IMR-90 (cell line): Measurements from ENCODE around the gene SELENOH. TPM values are rescaled to one million over a fixed set of nuclear protein-coding genes. Genes with fewer than 3 reads are reported as not detected.
A peak's percentile ranks its signal among the peaks of the same experiment; 100 is the strongest.

Experiments
- ATAC-seq: fragments of 200-7000 bp; cut with Tn5 transposase; 2 replicates; pipeline ENCODE4 v1.9.1; 2020; ENCODE audit warnings: low read depth, mild to moderate bottlenecking, moderate library complexity
- BruUV-seq: library from RNA; stranded (reverse); fragments of 400-500 nt; replicated peaks from 2 replicates; lab custom pipeline; 2021; lab: Mats Ljungman, UMichigan
- CTCF ChIA-PET: fragments of 300-600 bp; formaldehyde crosslinking; extraction: SDS; loops from one replicate; lab custom pipeline; 2021; ENCODE audit warnings: antibody characterized with exemption; lab: Yijun Ruan, JAX
- POLR2A ChIA-PET: fragments of 300-600 bp; sonication (Branson Sonifier 250); formaldehyde crosslinking; loops from one replicate; lab custom pipeline; 2022; ENCODE audit warnings: antibody characterized with exemption; ENCODE audit not compliant: unreplicated experiment; lab: Charles Lee
- DNase-seq: peaks from one replicate; pipeline ENCODE4 v3.0.0; 2013
- H2AFZ ChIP-seq: replicated peaks from 2 replicates; pipeline ENCODE3; 2013; ENCODE audit warnings: low read length, mild to moderate bottlenecking; ENCODE audit not compliant: poor library complexity
- H2AK5ac ChIP-seq: 2 replicates; pipeline ENCODE4 v1.6.1; 2013; ENCODE audit warnings: low read depth, low read length, inconsistent platforms
- H2AK9ac ChIP-seq: replicated peaks from 2 replicates; pipeline ENCODE3; 2013; ENCODE audit warnings: mild to moderate bottlenecking, low read depth, low read length, moderate library complexity; ENCODE audit not compliant: poor library complexity
- H2BK120ac ChIP-seq: 2 replicates; pipeline ENCODE4 v1.6.1; 2013; ENCODE audit warnings: low read depth, low read length, inconsistent platforms
- H2BK15ac ChIP-seq: 3 replicates; pipeline ENCODE4 v1.6.1; 2013; ENCODE audit warnings: low read depth, low read length, inconsistent platforms
- H2BK20ac ChIP-seq: 2 replicates; pipeline ENCODE4 v1.6.1; 2013; ENCODE audit warnings: low read depth, mild to moderate bottlenecking, inconsistent platforms, low read length, moderate library complexity
- H2BK5ac ChIP-seq: 2 replicates; pipeline ENCODE4 v1.6.1; 2013; ENCODE audit warnings: mild to moderate bottlenecking, low read depth, low read length, inconsistent platforms; ENCODE audit not compliant: poor library complexity, severe bottlenecking
- H3K14ac ChIP-seq: replicated peaks from 2 replicates; pipeline ENCODE4 v1.6.1; 2013; ENCODE audit warnings: low read depth, low read length, inconsistent platforms
- H3K18ac ChIP-seq: 2 replicates; pipeline ENCODE4 v1.6.1; 2013; ENCODE audit warnings: low read depth, low read length, control low read depth
- H3K23ac ChIP-seq: 2 replicates; pipeline ENCODE4 v1.6.1; 2013; ENCODE audit warnings: low read depth, low read length, inconsistent platforms
- H3K27ac ChIP-seq: 2 replicates; pipeline ENCODE4 v1.5.1; 2013; ENCODE audit warnings: mild to moderate bottlenecking, control low read depth, low read length; ENCODE audit not compliant: insufficient read depth
- H3K27me3 ChIP-seq: 2 replicates; pipeline ENCODE4 v1.6.1; 2013; ENCODE audit warnings: low read length; ENCODE audit not compliant: control insufficient read depth, insufficient read depth
- H3K36me3 ChIP-seq: 2 replicates; pipeline ENCODE4 v1.6.1; 2013; ENCODE audit warnings: low read length, mixed read lengths; ENCODE audit not compliant: control insufficient read depth, insufficient read depth
- H3K4ac ChIP-seq: 2 replicates; pipeline ENCODE4 v1.6.1; 2013; ENCODE audit warnings: low read depth, low read length, inconsistent platforms
- H3K4me1 ChIP-seq: 2 replicates; pipeline ENCODE4 v1.6.1; 2013; ENCODE audit warnings: low read length, mixed read lengths; ENCODE audit not compliant: control insufficient read depth, insufficient read depth
- H3K4me2 ChIP-seq: 2 replicates; pipeline ENCODE4 v1.6.1; 2013; ENCODE audit warnings: low read depth, mild to moderate bottlenecking, control low read depth, low read length, moderate library complexity
- H3K4me3 ChIP-seq: 2 replicates; pipeline ENCODE4 v1.5.1; 2013; ENCODE audit warnings: low read depth, mild to moderate bottlenecking, control low read depth, low read length, moderate library complexity; ENCODE audit not compliant: insufficient read depth
- H3K56ac ChIP-seq: 2 replicates; pipeline ENCODE4 v1.6.1; 2013; ENCODE audit warnings: low read length, inconsistent platforms; ENCODE audit not compliant: insufficient read depth; ENCODE audit errors: extremely low read depth
- H3K79me1 ChIP-seq, 2 experiments: 2 replicates each; pipeline ENCODE4 v1.6.1; 2013; ENCODE audit warnings: low read length in 2 of 2, inconsistent platforms in 1 of 2, low read depth in 1 of 2
- H3K9ac ChIP-seq: 2 replicates; pipeline ENCODE4 v1.6.1; 2013; ENCODE audit warnings: low read depth, low read length, control low read depth
- H3K9me1 ChIP-seq: 2 replicates; pipeline ENCODE4 v1.6.1; 2013; ENCODE audit warnings: low read length, inconsistent platforms; ENCODE audit not compliant: insufficient read depth
- H3K9me3 ChIP-seq: 2 replicates; pipeline ENCODE4 v1.6.1; 2013; ENCODE audit warnings: low read length; ENCODE audit not compliant: control insufficient read depth, insufficient read depth
- H4K20me1 ChIP-seq: 2 replicates; pipeline ENCODE4 v1.6.1; 2013; ENCODE audit warnings: low read length, inconsistent platforms; ENCODE audit not compliant: insufficient read depth
- H4K5ac ChIP-seq: 2 replicates; pipeline ENCODE4 v1.6.1; 2013; ENCODE audit warnings: mild to moderate bottlenecking, low read depth, low read length, control low read depth
- H4K8ac ChIP-seq, 2 experiments: 2 replicates each; pipeline ENCODE4 v1.6.1; 2013; ENCODE audit warnings: low read depth in 2 of 2, low read length in 2 of 2, control low read depth in 1 of 2, inconsistent platforms in 1 of 2
- H4K91ac ChIP-seq: 2 replicates; pipeline ENCODE4 v1.6.1; 2013; ENCODE audit warnings: low read depth, low read length, inconsistent platforms; ENCODE audit not compliant: insufficient read depth
- BHLHE40 ChIP-seq: fragments of 150-350 bp; IDR thresholded peaks from 2 replicates; pipeline ENCODE4 v1.6.1; 2016; ENCODE audit warnings: mild to moderate bottlenecking, low read depth, low read length
- CEBPB ChIP-seq: IDR thresholded peaks from 2 replicates; pipeline ENCODE4 v1.6.1; 2012; ENCODE audit warnings: low read depth, low read length, improper control_type of control experiment
- CHD1 ChIP-seq: IDR thresholded peaks from 2 replicates; pipeline ENCODE4 v1.6.1; 2012; ENCODE audit warnings: low read depth, low read length, improper control_type of control experiment
- FOS ChIP-seq: fragments of 150-350 bp; IDR thresholded peaks from 2 replicates; pipeline ENCODE4 v1.6.1; 2016; ENCODE audit warnings: low read depth, low read length
- MAFK ChIP-seq: IDR thresholded peaks from 2 replicates; pipeline ENCODE4 v1.6.1; 2012; ENCODE audit warnings: low read depth, low read length, improper control_type of control experiment
- MAZ ChIP-seq: IDR thresholded peaks from 2 replicates; pipeline ENCODE4 v1.6.1; 2012; ENCODE audit warnings: low read depth, mild to moderate bottlenecking, low read length, improper control_type of control experiment, moderate library complexity, borderline replicate concordance
- MXI1 ChIP-seq: IDR thresholded peaks from 2 replicates; pipeline ENCODE4 v1.6.1; 2012; ENCODE audit warnings: low read depth, mild to moderate bottlenecking, low read length, moderate library complexity, borderline replicate concordance
- NFE2L2 ChIP-seq: fragments of 150-350 bp; IDR thresholded peaks from 2 replicates; pipeline ENCODE4 v1.6.1; 2016; ENCODE audit warnings: low read depth, mild to moderate bottlenecking, low read length
- POLR2A ChIP-seq: IDR thresholded peaks from 2 replicates; pipeline ENCODE4 v1.6.1; 2012; ENCODE audit warnings: mild to moderate bottlenecking, low read depth, low read length
- RAD21 ChIP-seq: IDR thresholded peaks from 2 replicates; pipeline ENCODE4 v1.6.1; 2012; ENCODE audit warnings: low read length, improper control_type of control experiment
- RCOR1 ChIP-seq: IDR thresholded peaks from 2 replicates; pipeline ENCODE4 v1.6.1; 2012; ENCODE audit warnings: mild to moderate bottlenecking, low read length, improper control_type of control experiment; ENCODE audit not compliant: insufficient replicate concordance
- RFX5 ChIP-seq: IDR thresholded peaks from 2 replicates; pipeline ENCODE4 v1.8.0; 2012; ENCODE audit warnings: low read depth, mild to moderate bottlenecking, low read length, moderate library complexity
- SMC3 ChIP-seq: fragments of 150-350 bp; IDR thresholded peaks from 2 replicates; pipeline ENCODE4 v1.6.1; 2016; ENCODE audit warnings: low read depth, mild to moderate bottlenecking, antibody characterized with exemption, low read length, moderate library complexity
- USF2 ChIP-seq: fragments of 150-350 bp; IDR thresholded peaks from 2 replicates; pipeline ENCODE4 v1.6.1; 2017; ENCODE audit warnings: mild to moderate bottlenecking, antibody characterized with exemption, low read length, low read depth
- WGBS, 2 experiments: methylation state at CpG; one replicate each; pipeline versions ENCODE4 v1.1.5 to v1.1.7; 2013; ENCODE audit warnings: missing lambda C conversion rate in 2 of 2; ENCODE audit not compliant: insufficient read length in 1 of 2; ENCODE audit errors: extremely low coverage in 2 of 2; 5-methylcytosine and 5-hydroxymethylcytosine counted together
- dilution Hi-C: fragments of 300-500 bp; cut with HindIII; formaldehyde crosslinking; loops from one replicate; pipeline ENCODE4 v1.14.3; 2018; ENCODE audit warnings: low sequenced_read_pairs; ENCODE audit not compliant: unreplicated experiment
- in situ Hi-C: fragments of 300-500 bp; cut with MboI; formaldehyde crosslinking; loops from 3 replicates; pipeline ENCODE4 v1.14.3; 2019; ENCODE audit warnings: low sequenced_read_pairs, inconsistent platforms, mixed read lengths
- intact Hi-C: fragments of 100-400 bp; cut with micrococcal nuclease; formaldehyde crosslinking; loops from 2 replicates; pipeline ENCODE4 v1.10.0; 2022
- polyA plus RNA-seq, 3 experiments: library from polyadenylated mRNA; depleted of rRNA; stranded (reverse); fragments of >200 nt; gene quantifications; 2 replicates each; pipeline ENCODE4 v1.2.3, GENCODE V29; 2012; ENCODE audit warnings: low replicate concordance in 1 of 3
- total RNA-seq: library from RNA; depleted of rRNA; stranded (reverse); fragments of >200 nt; gene quantifications from 2 replicates; pipeline ENCODE4 v1.2.3, GENCODE V29; 2012
- TF ChIP-seq, protein P1 (sequence below): fragments of 150-350 bp; IDR thresholded peaks from 2 replicates; pipeline ENCODE4 v1.6.1; 2016; ENCODE audit warnings: low read depth, mild to moderate bottlenecking, low read length, moderate library complexity, borderline replicate concordance
- TF ChIP-seq, protein P2 (sequence below): conservative IDR thresholded peaks from 2 replicates; pipeline ENCODE4 v1.5.1; 2012; ENCODE audit warnings: mild to moderate bottlenecking, low read depth, low read length, improper control_type of control experiment

The SELENOH gene
- total and polyA plus RNA-seq, 2 of the 4 experiments (the other 2 are of a cell fraction), result 40.3 to 107 TPM

GRCh38 chr11:57786436-57786835 is 45.1 kb downstream of the SELENOH start:
- no peak overlapping the region for H4K5ac ChIP-seq
- no peak overlapping the region for H2AK5ac ChIP-seq
- H2BK20ac ChIP-seq, result no peak overlapping the region
- BruUV-seq, result no TSS peak
- H3K4me2 ChIP-seq, result no peak overlapping the region
- no peaks in the 10 kb centered on the region for H3K27me3 ChIP-seq
- H4K20me1 ChIP-seq, result peaks cover 90% of the 10 kb centered on the region
- no peak overlapping the region for H2AK9ac ChIP-seq
- dilution Hi-C loops (no loop called here), in situ Hi-C loops (no loop called here), intact Hi-C loops (no loop called here)
- H3K9ac ChIP-seq, result no peak overlapping the region
- H3K79me1 ChIP-seq, result peaks cover 9 to 76% of the 10 kb centered on the region in 2 experiments; a peak in 2 of 4 replicates
- no peak overlapping the region for H2BK120ac ChIP-seq
- H3K27ac ChIP-seq, result no peak overlapping the region
- DNase-seq (peak; percentile 38), ATAC-seq (peak; percentile 36)
- H2AFZ ChIP-seq, result no peak overlapping the region
- no peak overlapping the region for H4K8ac ChIP-seq
- H3K23ac ChIP-seq, result no peak overlapping the region
- no peak overlapping the region for H3K14ac ChIP-seq
- H2BK15ac ChIP-seq, result no peak overlapping the region
- H3K36me3 ChIP-seq, result peaks cover 12% of the 10 kb centered on the region
- no peaks in the 10 kb centered on the region for H3K9me3 ChIP-seq
- H3K4me3 ChIP-seq, result no peak overlapping the region
- no peak overlapping the region for H4K91ac ChIP-seq
- H3K4me1 ChIP-seq, result peaks cover 15% of the 10 kb centered on the region
- no peak overlapping the region for H2BK5ac ChIP-seq
- no peak overlapping the region for H3K18ac ChIP-seq
- no peak overlapping the region for H3K56ac ChIP-seq
- POLR2A ChIA-PET, result no interaction called here
- H3K9me1 ChIP-seq, result peaks cover 13% of the 10 kb centered on the region; the same call in 1 of the 2 replicates
- H3K4ac ChIP-seq, result no peak overlapping the region
- no CpG with 5 or more reads among the region's 4 CpGs for WGBS, 2 experiments
- CTCF ChIA-PET, result no interaction called here
- TF ChIP-seq CHD1 (no peak), POLR2A (no peak), RFX5 (no peak), BHLHE40 (no peak), SMC3 (no peak), MAZ (no peak), MXI1 (no peak), USF2 (no peak), MAFK (no peak), RCOR1 (no peak), FOS (no peak), CEBPB (no peak), NFE2L2 (no peak), RAD21 (no peak)
- TF ChIP-seq, protein P1, sequence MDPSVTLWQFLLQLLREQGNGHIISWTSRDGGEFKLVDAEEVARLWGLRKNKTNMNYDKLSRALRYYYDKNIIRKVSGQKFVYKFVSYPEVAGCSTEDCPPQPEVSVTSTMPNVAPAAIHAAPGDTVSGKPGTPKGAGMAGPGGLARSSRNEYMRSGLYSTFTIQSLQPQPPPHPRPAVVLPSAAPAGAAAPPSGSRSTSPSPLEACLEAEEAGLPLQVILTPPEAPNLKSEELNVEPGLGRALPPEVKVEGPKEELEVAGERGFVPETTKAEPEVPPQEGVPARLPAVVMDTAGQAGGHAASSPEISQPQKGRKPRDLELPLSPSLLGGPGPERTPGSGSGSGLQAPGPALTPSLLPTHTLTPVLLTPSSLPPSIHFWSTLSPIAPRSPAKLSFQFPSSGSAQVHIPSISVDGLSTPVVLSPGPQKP, result no peak
- TF ChIP-seq, protein P2, sequence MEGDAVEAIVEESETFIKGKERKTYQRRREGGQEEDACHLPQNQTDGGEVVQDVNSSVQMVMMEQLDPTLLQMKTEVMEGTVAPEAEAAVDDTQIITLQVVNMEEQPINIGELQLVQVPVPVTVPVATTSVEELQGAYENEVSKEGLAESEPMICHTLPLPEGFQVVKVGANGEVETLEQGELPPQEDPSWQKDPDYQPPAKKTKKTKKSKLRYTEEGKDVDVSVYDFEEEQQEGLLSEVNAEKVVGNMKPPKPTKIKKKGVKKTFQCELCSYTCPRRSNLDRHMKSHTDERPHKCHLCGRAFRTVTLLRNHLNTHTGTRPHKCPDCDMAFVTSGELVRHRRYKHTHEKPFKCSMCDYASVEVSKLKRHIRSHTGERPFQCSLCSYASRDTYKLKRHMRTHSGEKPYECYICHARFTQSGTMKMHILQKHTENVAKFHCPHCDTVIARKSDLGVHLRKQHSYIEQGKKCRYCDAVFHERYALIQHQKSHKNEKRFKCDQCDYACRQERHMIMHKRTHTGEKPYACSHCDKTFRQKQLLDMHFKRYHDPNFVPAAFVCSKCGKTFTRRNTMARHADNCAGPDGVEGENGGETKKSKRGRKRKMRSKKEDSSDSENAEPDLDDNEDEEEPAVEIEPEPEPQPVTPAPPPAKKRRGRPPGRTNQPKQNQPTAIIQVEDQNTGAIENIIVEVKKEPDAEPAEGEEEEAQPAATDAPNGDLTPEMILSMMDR, result no peak
